ENCODE measurements around the gene FBXW7. TPM values are rescaled to one million over a fixed set of nuclear protein-coding genes. Genes with fewer than 3 reads are reported as not detected.

The FBXW7 gene
- total and polyA plus RNA-seq, 2 of the 13 experiments (the other 11 are each of a cell fraction or from before 2014, with no cell fraction given): 5.0 to 40.9 TPM

- in situ Hi-C loops (cut with HindIII; ENCODE audit: extremely low pct_ligation_motif_present, low pct_unique_long_range_greater_than_20kb): no loop called here
Measured at GRCh38 chr4:152523731-152524130, 12.2 kb downstream of the FBXW7 start.

GRCh38 chr4:152522754-152523153, 13.1 kb downstream of the FBXW7 start:
- in situ Hi-C loops (cut with HindIII; ENCODE audit: extremely low pct_ligation_motif_present, low pct_unique_long_range_greater_than_20kb) (no loop called here), intact Hi-C loops (cut with micrococcal nuclease; ENCODE audit: unreplicated experiment) (no loop called here)
- POLR2A ChIA-PET: no interaction called here

More at GRCh38 chr4:152523731-152524130, 12.2 kb downstream of the FBXW7 start:
- ATAC-seq (no peak), FAIRE-seq (no peak), DNase-seq (ENCODE audit: low spot score) (no peak)
- no peaks in the 10 kb centered on the region for H3K9me3 ChIP-seq (ENCODE audit: low read length)
- H3K27ac ChIP-seq (ENCODE audit: extremely low read length, insufficient read depth, low read length): no peak overlapping the region
- BruUV-seq (replicated peaks): no TSS peak
- no peaks in the 10 kb centered on the region for H3K36me3 ChIP-seq (replicated peaks in 1 of 2; ENCODE audit: control insufficient read depth in 1 of 2, insufficient read depth in 2 of 2, low read length in 2 of 2)
- H2AFZ ChIP-seq (ENCODE audit: low read length): no peak overlapping the region
- WGBS (ENCODE audit: low lambda C conversion rate): 36% methylated on average over 1 of the region's 1 CpG
- POLR2A ChIA-PET: interaction anchor here (0.8 kb wide), 1 partner anchor 13 kb away, joined by 3 read pairs; no protein-coding TSS in a partner anchor
- TF ChIP-seq ZNF430 (CRISPR knock-in tag; IDR thresholded peaks at IDR 0.05): no peak
- H3K27me3 ChIP-seq (ENCODE audit: control insufficient read depth in 1 of 2, insufficient read depth in 2 of 2, low read length in 2 of 2): no peaks in the 10 kb centered on the region
- H4K20me1 ChIP-seq (ENCODE audit: insufficient read depth, low read length): no peaks in the 10 kb centered on the region
- no peak overlapping the region for H3K4me3 ChIP-seq (replicated peaks in 1 of 3; ENCODE audit: insufficient read depth in 1 of 3, low read depth in 2 of 3, low read length in 3 of 3)
- intact Hi-C loops (cut with micrococcal nuclease; ENCODE audit: unreplicated experiment): no loop called here
- H3K4me2 ChIP-seq (ENCODE audit: low read depth, low read length): no peak overlapping the region
- H3K4me1 ChIP-seq (ENCODE audit: insufficient read depth, low read length): peaks cover 30% of the 10 kb centered on the region
- H3K79me2 ChIP-seq (ENCODE audit: insufficient read depth, low read length): peaks cover 73% of the 10 kb centered on the region
- CTCF ChIA-PET (ENCODE audit: low intra/inter-chr PET ratio, low total read pairs): no interaction called here
- H3K9ac ChIP-seq (ENCODE audit: insufficient read depth, low read depth, low read length): no peak overlapping the region

More at GRCh38 chr4:152522754-152523153, 13.1 kb downstream of the FBXW7 start:
- CTCF ChIA-PET (ENCODE audit: low intra/inter-chr PET ratio, low total read pairs): no interaction called here
- no peaks in the 10 kb centered on the region for H3K27me3 ChIP-seq (ENCODE audit: control insufficient read depth in 1 of 2, insufficient read depth in 2 of 2, low read length in 2 of 2)
- no peaks in the 10 kb centered on the region for H3K36me3 ChIP-seq (replicated peaks in 1 of 2; ENCODE audit: control insufficient read depth in 1 of 2, insufficient read depth in 2 of 2, low read length in 2 of 2)
- no peak overlapping the region for H3K27ac ChIP-seq (ENCODE audit: extremely low read length, insufficient read depth, low read length)
- H3K9me3 ChIP-seq (ENCODE audit: low read length): no peaks in the 10 kb centered on the region
- H3K4me3 ChIP-seq (replicated peaks in 1 of 3; ENCODE audit: insufficient read depth in 1 of 3, low read depth in 2 of 3, low read length in 3 of 3): no peak overlapping the region
- DNase-seq (ENCODE audit: low spot score) (no peak), ATAC-seq (no peak), FAIRE-seq (no peak)
- peaks cover 69% of the 10 kb centered on the region for H3K79me2 ChIP-seq (ENCODE audit: insufficient read depth, low read length)
- no peak overlapping the region for H3K9ac ChIP-seq (ENCODE audit: insufficient read depth, low read depth, low read length)
- no peak for TF ChIP-seq NFYB (CRISPR knock-in tag; IDR thresholded peaks at IDR 0.05)
- no peak for TF ChIP-seq SOX5 (CRISPR knock-in tag; IDR thresholded peaks at IDR 0.05; ENCODE audit: borderline replicate concordance)
- TF ChIP-seq MZF1 (CRISPR knock-in tag; IDR thresholded peaks at IDR 0.05; ENCODE audit: borderline replicate concordance): no peak
- no peak for TF ChIP-seq NFE2L1 (CRISPR knock-in tag; IDR thresholded peaks at IDR 0.05; ENCODE audit: borderline replicate concordance)
- no peak for TF ChIP-seq ZNF746 (CRISPR knock-in tag; IDR thresholded peaks at IDR 0.05)
- TF ChIP-seq KLF6 (CRISPR knock-in tag; IDR thresholded peaks at IDR 0.05): no peak
- no peak for TF ChIP-seq ZKSCAN5 (CRISPR knock-in tag; IDR thresholded peaks at IDR 0.05)
- no peak for TF ChIP-seq ZNF225 (CRISPR knock-in tag; IDR thresholded peaks at IDR 0.05)
- no peak for TF ChIP-seq RXRA (CRISPR knock-in tag; IDR thresholded peaks at IDR 0.05)
- no peak for TF ChIP-seq SATB2 (CRISPR knock-in tag; IDR thresholded peaks at IDR 0.05)
- no peak for TF ChIP-seq ZNF549 (CRISPR knock-in tag; IDR thresholded peaks at IDR 0.05)
- no peak for TF ChIP-seq ZFP37 (CRISPR knock-in tag; IDR thresholded peaks at IDR 0.05; ENCODE audit: borderline replicate concordance)
- TF ChIP-seq CEBPG (CRISPR knock-in tag; IDR thresholded peaks at IDR 0.05): no peak
- TF ChIP-seq ZNF580 (CRISPR knock-in tag; IDR thresholded peaks at IDR 0.05; ENCODE audit: borderline replicate concordance, low read depth): no peak
- TF ChIP-seq ZNF17 (CRISPR knock-in tag; IDR thresholded peaks at IDR 0.05): no peak
- TF ChIP-seq ELF1 (CRISPR knock-in tag; IDR thresholded peaks at IDR 0.05): no peak
- no peak for TF ChIP-seq SCMH1 (CRISPR knock-in tag; IDR thresholded peaks at IDR 0.05; ENCODE audit: borderline replicate concordance)
- H4K20me1 ChIP-seq (ENCODE audit: insufficient read depth, low read length): no peaks in the 10 kb centered on the region
- no peak overlapping the region for H3K4me2 ChIP-seq (ENCODE audit: low read depth, low read length)
- no peak overlapping the region for H2AFZ ChIP-seq (ENCODE audit: low read length)
- 93% methylated on average over 2 of the region's 2 CpGs for WGBS (ENCODE audit: low lambda C conversion rate)
- H3K4me1 ChIP-seq (ENCODE audit: insufficient read depth, low read length): peaks cover 22% of the 10 kb centered on the region
- BruUV-seq (replicated peaks): no TSS peak

Measured in HepG2 (cell line).